Caco-2 (cell line): ENCODE results near the gene PLAAT3. TPM values are rescaled to one million over a fixed set of nuclear protein-coding genes. Genes with fewer than 3 reads are reported as not detected.

ENCODE experiments used
- BruUV-seq: library from RNA; stranded (reverse); fragments of 400-500 nt; replicated peaks from 2 replicates; lab custom pipeline; 2021; lab: Mats Ljungman, UMichigan
- CTCF ChIA-PET: fragments of 300-600 bp; sonication (Branson Sonifier 250); formaldehyde crosslinking; loops from one replicate; lab custom pipeline; 2022; ENCODE audit warnings: antibody characterized with exemption; lab: Charles Lee
- POLR2A ChIA-PET: fragments of 300-600 bp; sonication (Branson Sonifier 250); formaldehyde crosslinking; loops from one replicate; lab custom pipeline; 2022; ENCODE audit warnings: antibody characterized with exemption; lab: Charles Lee
- DNase-seq, 2 experiments: peaks; one replicate each; pipeline versions ENCODE4 v3.0.0 to v3.0.0-alpha.2; 2020 to 2022
- H3K27me3 ChIP-seq: replicated peaks from 2 replicates; pipeline ENCODE4 v1.6.0; 2011; ENCODE audit warnings: low read length; ENCODE audit not compliant: control insufficient read depth, insufficient read depth
- H3K36me3 ChIP-seq: 2 replicates; pipeline ENCODE4 v1.5.1; 2011; ENCODE audit warnings: low read length; ENCODE audit not compliant: control insufficient read depth, insufficient read depth
- H3K4me1 ChIP-seq: fragments of 250-450 bp; sonication (Bioruptor Pico); 2 replicates; pipeline ENCODE4 v1.5.1; 2020; ENCODE audit warnings: mild to moderate bottlenecking
- H3K4me3 ChIP-seq: 2 replicates; pipeline ENCODE4 v1.5.1; 2011; ENCODE audit warnings: low read depth, mild to moderate bottlenecking, control low read depth, low read length
- H3K9me3 ChIP-seq: fragments of 250-450 bp; sonication (Bioruptor Pico); 2 replicates; pipeline ENCODE4 v1.5.1; 2020; ENCODE audit warnings: mild to moderate bottlenecking, moderate library complexity
- H3K27ac Mint-ChIP-seq: one replicate; pipeline ENCODE4 v1.8.0; 2022; ENCODE audit warnings: mixed read lengths; ENCODE audit not compliant: unreplicated experiment
- H3K27me3 Mint-ChIP-seq: one replicate; pipeline ENCODE4 v1.8.0; 2022; ENCODE audit warnings: mixed read lengths; ENCODE audit not compliant: insufficient read depth, unreplicated experiment
- H3K36me3 Mint-ChIP-seq: one replicate; pipeline ENCODE4 v1.8.0; 2022; ENCODE audit warnings: mild to moderate bottlenecking, mixed read lengths; ENCODE audit not compliant: insufficient read depth, unreplicated experiment
- H3K4me1 Mint-ChIP-seq: one replicate; pipeline ENCODE4 v1.8.0; 2022; ENCODE audit warnings: low read depth, mixed read lengths; ENCODE audit not compliant: unreplicated experiment
- H3K4me3 Mint-ChIP-seq: one replicate; pipeline ENCODE4 v1.8.0; 2022; ENCODE audit warnings: mild to moderate bottlenecking, moderate library complexity, mixed read lengths; ENCODE audit not compliant: unreplicated experiment
- H3K9me3 Mint-ChIP-seq: one replicate; pipeline ENCODE4 v1.8.0; 2022; ENCODE audit warnings: mixed read lengths; ENCODE audit not compliant: unreplicated experiment
- CTCF ChIP-seq, 2 experiments: fragments of 200-600 bp in 1 of 2; IDR thresholded peaks; 1 replicate in 1 of 2; 2 replicates in 1 of 2; pipeline versions ENCODE4 v1.5.1 to v1.8.0; 2011 to 2022; ENCODE audit warnings: antibody characterized with exemption in 1 of 2, control low read depth in 1 of 2, inconsistent platforms in 1 of 2, low read depth in 1 of 2, low read length in 1 of 2, mild to moderate bottlenecking in 1 of 2, moderate library complexity in 1 of 2; ENCODE audit not compliant: insufficient read depth in 1 of 2, severe bottlenecking in 1 of 2, unreplicated experiment in 1 of 2
- intact Hi-C: fragments of 100-400 bp; cut with micrococcal nuclease; formaldehyde crosslinking; loops from one replicate; pipeline ENCODE4 v1.10.0; 2022; ENCODE audit not compliant: unreplicated experiment
- total RNA-seq: library from RNA; stranded (reverse); gene quantifications from 2 replicates; pipeline ENCODE4 v1.2.3, GENCODE V29; 2022

Gene PLAAT3
- total RNA-seq, 1 experiment from 2014 or later, result 57.9 TPM

- H3K4me1 Mint-ChIP-seq, result peaks cover 12% of the 10 kb centered on the region
- ChIA-PET CTCF (no interaction called here), POLR2A (no interaction called here)
- no peak overlapping the region for H3K4me3 ChIP-seq
- H3K4me3 Mint-ChIP-seq, result no peak overlapping the region
- H3K9me3 ChIP-seq, result no peaks in the 10 kb centered on the region
- no peaks in the 10 kb centered on the region for H3K27me3 Mint-ChIP-seq
- peaks cover 24% of the 10 kb centered on the region for H3K4me1 ChIP-seq
- H3K36me3 Mint-ChIP-seq, result no peaks in the 10 kb centered on the region
- H3K27me3 ChIP-seq, result no peaks in the 10 kb centered on the region
- H3K9me3 Mint-ChIP-seq, result no peaks in the 10 kb centered on the region
- intact Hi-C loops, result no loop called here
- no peak for DNase-seq
- BruUV-seq, result no TSS peak
- H3K27ac Mint-ChIP-seq, result no peak overlapping the region
- H3K36me3 ChIP-seq, result no peaks in the 10 kb centered on the region; the same call in 1 of the 2 replicates
- no peak for TF ChIP-seq CTCF (IDR thresholded peaks at IDR 0.05; ENCODE audit: insufficient read depth in 1 of 2, low read depth in 1 of 2, low read length in 1 of 2, severe bottlenecking in 1 of 2, unreplicated experiment in 1 of 2)
These were observed 2.9 kb downstream of the PLAAT3 start for GRCh38 chr11:63611395-63611747.

GRCh38 chr11:63610604-63611394 is 3.4 kb downstream of the PLAAT3 start:
- Histone ChIP-seq H3K9me3 (no peaks in the 10 kb centered on the region), H3K4me1 (peaks cover 24% of the 10 kb centered on the region), H3K27me3 (no peaks in the 10 kb centered on the region), H3K4me3 (no peak overlapping the region), H3K36me3 (no peaks in the 10 kb centered on the region; the same call in 1 of the 2 replicates)
- POLR2A ChIA-PET, result no interaction called here
- Mint-ChIP-seq H3K36me3 (no peaks in the 10 kb centered on the region), H3K4me1 (peaks cover 12% of the 10 kb centered on the region), H3K9me3 (no peaks in the 10 kb centered on the region), H3K4me3 (no peak overlapping the region), H3K27ac (no peak overlapping the region), H3K27me3 (no peaks in the 10 kb centered on the region)
- no peak for DNase-seq
- BruUV-seq, result no TSS peak
- TF ChIP-seq CTCF (IDR thresholded peaks at IDR 0.05; ENCODE audit: insufficient read depth in 1 of 2, low read depth in 1 of 2, low read length in 1 of 2, severe bottlenecking in 1 of 2, unreplicated experiment in 1 of 2), result no peak
- CTCF ChIA-PET, result no interaction called here
- intact Hi-C loops, result no loop called here

GRCh38 chr11:63609971-63610580 is 4.2 kb downstream of the PLAAT3 start:
- H3K9me3 ChIP-seq, result no peaks in the 10 kb centered on the region
- no peak for TF ChIP-seq CTCF (IDR thresholded peaks at IDR 0.05; ENCODE audit: insufficient read depth in 1 of 2, low read depth in 1 of 2, low read length in 1 of 2, severe bottlenecking in 1 of 2, unreplicated experiment in 1 of 2)
- POLR2A ChIA-PET, result no interaction called here
- H3K4me1 ChIP-seq, result peaks cover 24% of the 10 kb centered on the region
- no TSS peak for BruUV-seq
- H3K27me3 ChIP-seq, result no peaks in the 10 kb centered on the region
- H3K27me3 Mint-ChIP-seq, result no peaks in the 10 kb centered on the region
- no peak overlapping the region for H3K4me3 Mint-ChIP-seq
- H3K4me1 Mint-ChIP-seq, result peaks cover 12% of the 10 kb centered on the region
- CTCF ChIA-PET, result no interaction called here
- intact Hi-C loops, result no loop called here
- no peak overlapping the region for H3K27ac Mint-ChIP-seq
- DNase-seq, result no peak
- H3K9me3 Mint-ChIP-seq, result no peaks in the 10 kb centered on the region
- no peaks in the 10 kb centered on the region; the same call in 1 of the 2 replicates for H3K36me3 ChIP-seq
- no peak overlapping the region for H3K4me3 ChIP-seq
- no peaks in the 10 kb centered on the region for H3K36me3 Mint-ChIP-seq
